HepG2 (cell line): ENCODE results near the gene SNAPC4. TPM values are rescaled to one million over a fixed set of nuclear protein-coding genes. Genes with fewer than 3 reads are reported as not detected.

Experiments used
- BHLHE40 ChIP-seq: IDR thresholded peaks from 2 replicates; pipeline ENCODE4 v1.6.1; 2011; ENCODE audit warnings: low read length, improper control_type of control experiment
- BRCA1 ChIP-seq: sonication (generic); formaldehyde crosslinking; IDR thresholded peaks from 2 replicates; pipeline ENCODE4 v1.4.0; 2020; ENCODE audit warnings: missing genetic modification reagents
- CAMTA2 ChIP-seq: sonication (generic); formaldehyde crosslinking; IDR thresholded peaks from 2 replicates; pipeline ENCODE4 v1.4.0; 2020; ENCODE audit warnings: mild to moderate bottlenecking, missing genetic modification reagents, borderline replicate concordance
- CHD2 ChIP-seq: IDR thresholded peaks from 2 replicates; pipeline ENCODE4 v1.6.1; 2011; ENCODE audit warnings: low read depth, low read length, improper control_type of control experiment
- KLF16 ChIP-seq, 2 experiments: sonication (generic) in 1 of 2; formaldehyde crosslinking in 1 of 2; IDR thresholded peaks; 2 replicates each; pipeline versions ENCODE4 v1.6.1 to v1.8.0; 2016 to 2023; ENCODE audit warnings: missing genetic modification reagents in 2 of 2, missing compliant biosample characterization in 1 of 2
- MEIS2 ChIP-seq: sonication (generic); formaldehyde crosslinking; IDR thresholded peaks from 2 replicates; pipeline ENCODE4 v1.9.0; 2021; ENCODE audit warnings: mild to moderate bottlenecking, missing genetic modification reagents
- MLLT10 ChIP-seq: sonication (generic); formaldehyde crosslinking; IDR thresholded peaks from 2 replicates; pipeline ENCODE4 v1.4.0; 2020; ENCODE audit warnings: missing genetic modification reagents
- PHF8 ChIP-seq: sonication (generic); formaldehyde crosslinking; IDR thresholded peaks from 2 replicates; pipeline ENCODE4 v1.5.0; 2020; ENCODE audit warnings: missing genetic modification reagents
- RNF2 ChIP-seq: fragments of 450-650 bp; conservative IDR thresholded peaks from 2 replicates; pipeline ENCODE4 v1.6.1; 2016; ENCODE audit warnings: low read depth
- SP1 ChIP-seq, 2 experiments: fragments of 450-650 bp in 1 of 2; sonication (generic) in 1 of 2; formaldehyde crosslinking in 1 of 2; IDR thresholded peaks; 2 replicates each; pipeline versions ENCODE4 v1.4.0 to v1.6.1; 2016 to 2020; ENCODE audit warnings: missing genetic modification reagents in 1 of 2
- SYNCRIP ChIP-seq: fragments of 200-400 bp; formaldehyde crosslinking; IDR thresholded peaks from 2 replicates; pipeline ENCODE4 v1.6.1; 2018; ENCODE audit warnings: mild to moderate bottlenecking, low read depth, low read length; ENCODE audit not compliant: insufficient read depth
- ZFP36L1 ChIP-seq: sonication (generic); formaldehyde crosslinking; IDR thresholded peaks from 2 replicates; pipeline ENCODE4 v1.8.0; 2022; ENCODE audit warnings: mild to moderate bottlenecking, missing genetic modification reagents, moderate library complexity
- ZFP36L2 ChIP-seq: sonication (generic); formaldehyde crosslinking; IDR thresholded peaks from 2 replicates; pipeline ENCODE4 v1.4.0; 2020; ENCODE audit warnings: missing genetic modification reagents
- ZNF317 ChIP-seq: sonication (generic); formaldehyde crosslinking; IDR thresholded peaks from 2 replicates; pipeline ENCODE4 v1.5.0; 2020; ENCODE audit warnings: mild to moderate bottlenecking, missing genetic modification reagents
- ZNF333 ChIP-seq: sonication (generic); formaldehyde crosslinking; IDR thresholded peaks from 2 replicates; pipeline ENCODE4 v1.4.0; 2020; ENCODE audit warnings: mild to moderate bottlenecking, missing genetic modification reagents, borderline replicate concordance
- ZNF790 ChIP-seq: sonication (generic); formaldehyde crosslinking; IDR thresholded peaks from 2 replicates; pipeline ENCODE4 v1.8.0; 2022; ENCODE audit warnings: missing genetic modification reagents, mild to moderate bottlenecking, borderline replicate concordance
- ZSCAN30 ChIP-seq: sonication (generic); formaldehyde crosslinking; IDR thresholded peaks from 2 replicates; pipeline ENCODE4 v1.5.0; 2020; ENCODE audit warnings: mild to moderate bottlenecking, missing genetic modification reagents
- polyA plus RNA-seq, 8 experiments: library from polyadenylated mRNA; depleted of rRNA in 3 of 8; stranded (reverse) in 7 of 8; unstranded in 1 of 8; fragments of >200 nt; fragmentation: Illumina TruSeq in 4 of 8; extraction: Trizol in 4 of 8; gene quantifications; 2 replicates each; pipeline versions ENCODE4 v1.2.1 to v1.2.3, GENCODE V29; 2011 to 2016; ENCODE audit warnings: low read depth in 4 of 8, missing spikeins in 1 of 8, mixed read lengths in 1 of 8; ENCODE audit not compliant: insufficient read depth in 1 of 8
- total RNA-seq, 5 experiments: library from RNA; depleted of rRNA; stranded (reverse); fragments of >200 nt; fragmentation: Illumina TruSeq; extraction: Trizol; gene quantifications; 2 replicates each; pipeline ENCODE4 v1.2.3, GENCODE V29; 2016; ENCODE audit warnings: low read depth in 1 of 5
- TF ChIP-seq, protein P1 (sequence below), 2 experiments: IDR thresholded peaks; 2 replicates each; pipeline ENCODE4 v1.6.1; 2011 to 2012; ENCODE audit warnings: low read length in 2 of 2, borderline replicate concordance in 1 of 2, low read depth in 1 of 2, mild to moderate bottlenecking in 1 of 2, moderate library complexity in 1 of 2
- TF ChIP-seq, protein P2 (sequence below): IDR thresholded peaks from 2 replicates; pipeline ENCODE4 v1.6.1; 2016; ENCODE audit warnings: missing compliant biosample characterization, missing genetic modification reagents, borderline replicate concordance
- TF ChIP-seq, protein P3 (sequence below): sonication (generic); formaldehyde crosslinking; conservative IDR thresholded peaks from 2 replicates; pipeline ENCODE4 v1.4.0; 2020; ENCODE audit warnings: missing genetic modification reagents

SNAPC4 gene
- total and polyA plus RNA-seq, 2 of the 13 experiments (the other 11 are each of a cell fraction or from before 2014, with no cell fraction given): 2.0 to 6.0 TPM

DNA sequence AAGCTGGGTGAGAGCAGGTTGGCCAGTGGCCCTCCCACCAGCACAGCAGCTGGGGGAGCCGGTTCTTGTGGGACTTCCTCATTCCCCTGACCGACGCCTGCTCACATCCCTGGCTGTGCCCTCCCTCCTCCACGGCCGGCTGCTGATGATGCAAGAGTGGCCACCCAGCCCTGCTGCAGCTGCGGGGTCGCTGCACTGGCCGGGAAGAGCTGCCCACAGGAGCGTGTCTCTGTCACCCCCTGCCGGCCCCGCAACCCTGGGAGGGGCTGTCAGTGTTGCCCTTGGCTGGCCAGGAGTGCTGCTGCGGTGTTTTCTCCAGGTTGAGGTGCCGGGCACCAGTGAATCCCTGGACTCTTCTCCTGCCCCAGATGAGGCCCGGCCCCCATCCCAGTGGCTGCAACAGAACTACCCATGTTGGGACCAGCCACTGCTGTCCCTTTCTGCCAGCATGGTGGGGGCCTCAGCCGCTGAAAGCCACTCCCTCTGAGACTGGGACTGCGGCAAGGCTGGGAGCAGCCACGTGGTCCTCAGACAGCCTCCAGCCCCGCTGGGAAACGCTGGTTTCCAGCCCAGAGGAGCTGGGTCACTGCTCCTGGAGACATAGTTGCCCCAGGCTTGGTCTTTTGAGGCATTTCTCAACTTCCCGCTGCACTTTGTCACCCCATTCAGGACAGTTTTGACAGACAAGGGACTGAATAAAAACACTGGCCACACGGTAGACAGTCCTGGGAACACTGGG lies 27.2 kb downstream of the SNAPC4 start (continued):
- no peak for TF ChIP-seq ZSCAN30
- no peak for TF ChIP-seq SYNCRIP
- no peak for TF ChIP-seq ZNF333
- no peak for TF ChIP-seq RNF2
- no peak for TF ChIP-seq SP1 (IDR thresholded peaks at IDR 0.05)
- no peak for TF ChIP-seq SP1 (CRISPR knock-in tag; IDR thresholded peaks at IDR 0.05)
- no peak for TF ChIP-seq ZNF317 (CRISPR knock-in tag)
- TF ChIP-seq KLF16 (CRISPR knock-in tag; IDR thresholded peaks at IDR 0.05): peak in 1 of 2 experiments; percentile 75; a peak in 1 of 4 replicates
- no peak for TF ChIP-seq CHD2
- TF ChIP-seq ZFP36L1 (CRISPR knock-in tag): no peak
- TF ChIP-seq, protein P1, sequence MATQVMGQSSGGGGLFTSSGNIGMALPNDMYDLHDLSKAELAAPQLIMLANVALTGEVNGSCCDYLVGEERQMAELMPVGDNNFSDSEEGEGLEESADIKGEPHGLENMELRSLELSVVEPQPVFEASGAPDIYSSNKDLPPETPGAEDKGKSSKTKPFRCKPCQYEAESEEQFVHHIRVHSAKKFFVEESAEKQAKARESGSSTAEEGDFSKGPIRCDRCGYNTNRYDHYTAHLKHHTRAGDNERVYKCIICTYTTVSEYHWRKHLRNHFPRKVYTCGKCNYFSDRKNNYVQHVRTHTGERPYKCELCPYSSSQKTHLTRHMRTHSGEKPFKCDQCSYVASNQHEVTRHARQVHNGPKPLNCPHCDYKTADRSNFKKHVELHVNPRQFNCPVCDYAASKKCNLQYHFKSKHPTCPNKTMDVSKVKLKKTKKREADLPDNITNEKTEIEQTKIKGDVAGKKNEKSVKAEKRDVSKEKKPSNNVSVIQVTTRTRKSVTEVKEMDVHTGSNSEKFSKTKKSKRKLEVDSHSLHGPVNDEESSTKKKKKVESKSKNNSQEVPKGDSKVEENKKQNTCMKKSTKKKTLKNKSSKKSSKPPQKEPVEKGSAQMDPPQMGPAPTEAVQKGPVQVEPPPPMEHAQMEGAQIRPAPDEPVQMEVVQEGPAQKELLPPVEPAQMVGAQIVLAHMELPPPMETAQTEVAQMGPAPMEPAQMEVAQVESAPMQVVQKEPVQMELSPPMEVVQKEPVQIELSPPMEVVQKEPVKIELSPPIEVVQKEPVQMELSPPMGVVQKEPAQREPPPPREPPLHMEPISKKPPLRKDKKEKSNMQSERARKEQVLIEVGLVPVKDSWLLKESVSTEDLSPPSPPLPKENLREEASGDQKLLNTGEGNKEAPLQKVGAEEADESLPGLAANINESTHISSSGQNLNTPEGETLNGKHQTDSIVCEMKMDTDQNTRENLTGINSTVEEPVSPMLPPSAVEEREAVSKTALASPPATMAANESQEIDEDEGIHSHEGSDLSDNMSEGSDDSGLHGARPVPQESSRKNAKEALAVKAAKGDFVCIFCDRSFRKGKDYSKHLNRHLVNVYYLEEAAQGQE (IDR thresholded peaks at IDR 0.05; ENCODE audit: borderline replicate concordance in 1 of 2, low read depth in 1 of 2, low read length in 2 of 2): no peak
- TF ChIP-seq, protein P2, sequence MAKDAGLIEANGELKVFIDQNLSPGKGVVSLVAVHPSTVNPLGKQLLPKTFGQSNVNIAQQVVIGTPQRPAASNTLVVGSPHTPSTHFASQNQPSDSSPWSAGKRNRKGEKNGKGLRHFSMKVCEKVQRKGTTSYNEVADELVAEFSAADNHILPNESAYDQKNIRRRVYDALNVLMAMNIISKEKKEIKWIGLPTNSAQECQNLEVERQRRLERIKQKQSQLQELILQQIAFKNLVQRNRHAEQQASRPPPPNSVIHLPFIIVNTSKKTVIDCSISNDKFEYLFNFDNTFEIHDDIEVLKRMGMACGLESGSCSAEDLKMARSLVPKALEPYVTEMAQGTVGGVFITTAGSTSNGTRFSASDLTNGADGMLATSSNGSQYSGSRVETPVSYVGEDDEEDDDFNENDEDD (CRISPR knock-in tag): peak; percentile 54; the same call in 1 of the 2 replicates
- no peak for TF ChIP-seq ZFP36L2 (CRISPR knock-in tag)
- TF ChIP-seq BRCA1 (CRISPR knock-in tag): no peak; the same call in 1 of the 2 replicates
- 0 out of 2 replicates have a peak, but pooled peaks have one; percentile 60 for TF ChIP-seq ZNF790
- TF ChIP-seq MEIS2: peak; percentile 66; the same call in 1 of the 2 replicates
- no peak for TF ChIP-seq MLLT10 (CRISPR knock-in tag)
- no peak for TF ChIP-seq BHLHE40
- TF ChIP-seq, protein P3, sequence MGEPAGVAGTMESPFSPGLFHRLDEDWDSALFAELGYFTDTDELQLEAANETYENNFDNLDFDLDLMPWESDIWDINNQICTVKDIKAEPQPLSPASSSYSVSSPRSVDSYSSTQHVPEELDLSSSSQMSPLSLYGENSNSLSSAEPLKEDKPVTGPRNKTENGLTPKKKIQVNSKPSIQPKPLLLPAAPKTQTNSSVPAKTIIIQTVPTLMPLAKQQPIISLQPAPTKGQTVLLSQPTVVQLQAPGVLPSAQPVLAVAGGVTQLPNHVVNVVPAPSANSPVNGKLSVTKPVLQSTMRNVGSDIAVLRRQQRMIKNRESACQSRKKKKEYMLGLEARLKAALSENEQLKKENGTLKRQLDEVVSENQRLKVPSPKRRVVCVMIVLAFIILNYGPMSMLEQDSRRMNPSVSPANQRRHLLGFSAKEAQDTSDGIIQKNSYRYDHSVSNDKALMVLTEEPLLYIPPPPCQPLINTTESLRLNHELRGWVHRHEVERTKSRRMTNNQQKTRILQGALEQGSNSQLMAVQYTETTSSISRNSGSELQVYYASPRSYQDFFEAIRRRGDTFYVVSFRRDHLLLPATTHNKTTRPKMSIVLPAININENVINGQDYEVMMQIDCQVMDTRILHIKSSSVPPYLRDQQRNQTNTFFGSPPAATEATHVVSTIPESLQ (CRISPR knock-in tag): no peak
- TF ChIP-seq PHF8 (CRISPR knock-in tag): no peak
- TF ChIP-seq CAMTA2: no peak
